Measurements from ENCODE around the gene SIGLEC8. TPM values are rescaled to one million over a fixed set of nuclear protein-coding genes. Genes with fewer than 3 reads are reported as not detected.

Gene SIGLEC8
- total RNA-seq, 4 donors from 2014 or later = 0.27 to 1.3 TPM; not detected in 2

GRCh38 chr19:51440846-51441409, 17.3 kb downstream of the SIGLEC8 start:
- no peaks in the 10 kb centered on the region for H3K9me3 ChIP-seq
- WGBS, 2 donors (ENCODE audit: low coverage in 1 of 2) = 41 to 47% methylated on average over 3 to 11 of the region's 11 CpGs
- no peak for DNase-seq
- TF ChIP-seq POLR2AphosphoS5 (IDR thresholded peaks at IDR 0.05) (no peak), POLR2A (IDR thresholded peaks at IDR 0.05) (no peak), EP300 (IDR thresholded peaks at IDR 0.05; ENCODE audit: low read depth) (no peak)
- TF ChIP-seq, protein P1, sequence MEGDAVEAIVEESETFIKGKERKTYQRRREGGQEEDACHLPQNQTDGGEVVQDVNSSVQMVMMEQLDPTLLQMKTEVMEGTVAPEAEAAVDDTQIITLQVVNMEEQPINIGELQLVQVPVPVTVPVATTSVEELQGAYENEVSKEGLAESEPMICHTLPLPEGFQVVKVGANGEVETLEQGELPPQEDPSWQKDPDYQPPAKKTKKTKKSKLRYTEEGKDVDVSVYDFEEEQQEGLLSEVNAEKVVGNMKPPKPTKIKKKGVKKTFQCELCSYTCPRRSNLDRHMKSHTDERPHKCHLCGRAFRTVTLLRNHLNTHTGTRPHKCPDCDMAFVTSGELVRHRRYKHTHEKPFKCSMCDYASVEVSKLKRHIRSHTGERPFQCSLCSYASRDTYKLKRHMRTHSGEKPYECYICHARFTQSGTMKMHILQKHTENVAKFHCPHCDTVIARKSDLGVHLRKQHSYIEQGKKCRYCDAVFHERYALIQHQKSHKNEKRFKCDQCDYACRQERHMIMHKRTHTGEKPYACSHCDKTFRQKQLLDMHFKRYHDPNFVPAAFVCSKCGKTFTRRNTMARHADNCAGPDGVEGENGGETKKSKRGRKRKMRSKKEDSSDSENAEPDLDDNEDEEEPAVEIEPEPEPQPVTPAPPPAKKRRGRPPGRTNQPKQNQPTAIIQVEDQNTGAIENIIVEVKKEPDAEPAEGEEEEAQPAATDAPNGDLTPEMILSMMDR (IDR thresholded peaks at IDR 0.05) = no peak
- H3K36me3 ChIP-seq = no peaks in the 10 kb centered on the region
- peak overlapping the region in 3 of 4 donors; percentile 25 to 50 (median 40) for H3K27ac ChIP-seq
- peak overlapping the region in 1 of 4 donors; percentile 8 for H3K4me3 ChIP-seq
- in situ Hi-C loops (cut with MboI; ENCODE audit: low pct_ligation_motif_present in 1 of 4, low pct_unique_long_range_greater_than_20kb in 1 of 4, low sequenced_read_pairs in 3 of 4) = loop anchor here in 2 of 4 donors (5.0 to 25.0 kb wide), 2 partner anchors 104 to 249 kb away; partner anchors contain the start of gene VSIG10L (in 1 of the 2)
- peaks cover 0 to 4% (median 0%) of the 10 kb centered on the region in 4 donors for H3K4me1 ChIP-seq
- intact Hi-C loops (cut with DNase I; ENCODE audit: low total_unique reads) = loop anchor here (5.0 kb wide), 1 partner anchor 104 kb away; no protein-coding TSS in a partner anchor
- peaks cover 28% of the 10 kb centered on the region for H3K27me3 ChIP-seq

GRCh38 chr19:51440052-51440451, 18.2 kb downstream of the SIGLEC8 start:
- in situ Hi-C loops (cut with MboI; ENCODE audit: low pct_ligation_motif_present in 1 of 4, low pct_unique_long_range_greater_than_20kb in 1 of 4, low sequenced_read_pairs in 3 of 4) = loop anchor here in 2 of 4 donors (5.0 to 25.0 kb wide), 2 partner anchors 103 to 248 kb away; partner anchors contain the start of gene VSIG10L (in 1 of the 2)
- intact Hi-C loops (cut with DNase I; ENCODE audit: low total_unique reads) = loop anchor here (5.0 kb wide), 1 partner anchor 103 kb away; no protein-coding TSS in a partner anchor
- H3K36me3 ChIP-seq = no peaks in the 10 kb centered on the region
- H3K9me3 ChIP-seq = no peaks in the 10 kb centered on the region
- no peak for TF ChIP-seq POLR2AphosphoS5 (IDR thresholded peaks at IDR 0.05)
- no peak for TF ChIP-seq POLR2A (IDR thresholded peaks at IDR 0.05)
- no peak for DNase-seq
- H3K4me1 ChIP-seq = peaks cover 0 to 4% (median 0%) of the 10 kb centered on the region in 4 donors
- peaks cover 28% of the 10 kb centered on the region for H3K27me3 ChIP-seq
- H3K4me3 ChIP-seq = no peak overlapping the region
- WGBS, 2 donors (ENCODE audit: low coverage in 1 of 2) = 78 to 100% methylated on average over 1 to 2 of the region's 2 CpGs
- H3K27ac ChIP-seq = no peak overlapping the region

DNA sequence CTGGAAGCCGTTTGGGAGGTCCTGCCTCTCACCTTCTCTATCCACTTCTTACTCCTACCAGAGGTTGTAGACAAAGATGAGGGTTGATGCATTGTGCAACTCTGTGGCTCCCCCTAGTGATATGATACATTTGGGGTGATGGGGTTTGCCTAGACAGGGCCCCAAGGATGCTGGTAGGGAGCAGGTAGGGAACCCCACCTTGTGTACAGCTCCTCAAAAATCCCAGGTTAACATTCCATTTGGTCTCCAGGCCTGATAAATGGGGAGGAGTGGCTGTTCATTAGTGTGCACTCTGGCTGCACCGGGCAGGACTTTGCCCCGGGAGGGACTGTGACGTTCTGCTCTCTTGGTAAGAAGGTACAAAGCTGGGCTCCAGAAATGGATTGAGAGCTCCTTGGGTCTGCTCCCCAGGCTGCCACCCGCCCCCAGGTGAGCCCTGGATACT, 19.2 kb downstream of the SIGLEC8 start:
- H3K27me3 ChIP-seq = peaks cover 28% of the 10 kb centered on the region
- H3K4me1 ChIP-seq = peaks cover 0 to 4% (median 0%) of the 10 kb centered on the region in 4 donors
- WGBS, 2 donors (ENCODE audit: low coverage in 1 of 2) = 0 to 38% methylated on average over 1 to 5 of the region's 5 CpGs
- no peak overlapping the region for H3K27ac ChIP-seq
- TF ChIP-seq, protein P1 (IDR thresholded peaks at IDR 0.05) = peak in 4 of 5 experiments; percentile 14 to 37 (median 32)
- TF ChIP-seq EP300 (IDR thresholded peaks at IDR 0.05; ENCODE audit: low read depth) = no peak
- no peaks in the 10 kb centered on the region for H3K36me3 ChIP-seq
- no peaks in the 10 kb centered on the region for H3K9me3 ChIP-seq
- DNase-seq = no peak
- in situ Hi-C loops (cut with MboI; ENCODE audit: low pct_ligation_motif_present in 1 of 4, low pct_unique_long_range_greater_than_20kb in 1 of 4, low sequenced_read_pairs in 3 of 4) = loop anchor here in 1 of 4 donors (25.0 kb wide), 1 partner anchor 102 kb away; the partner anchor contains the start of gene VSIG10L
- no peak overlapping the region for H3K4me3 ChIP-seq
- intact Hi-C loops (cut with DNase I; ENCODE audit: low total_unique reads) = no loop called here

DNA sequence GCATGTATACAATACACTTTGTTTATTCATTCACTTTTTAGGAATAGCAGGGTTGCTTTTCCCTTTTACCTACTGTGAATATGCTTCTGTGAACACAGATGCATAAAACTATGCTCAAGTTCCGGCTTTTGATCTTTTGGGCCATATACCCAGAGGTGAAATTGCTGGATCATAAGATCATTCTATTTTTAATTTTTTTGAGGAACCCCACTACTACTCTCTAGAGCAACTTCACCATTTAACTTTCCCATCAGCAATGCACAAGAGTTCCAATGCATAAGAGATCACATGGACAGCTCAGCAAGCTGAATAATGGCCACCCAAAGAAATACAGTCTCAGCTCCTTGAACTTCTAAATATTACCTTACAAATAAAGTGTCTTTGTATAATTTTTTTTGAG, 23.8 kb downstream of the SIGLEC8 start:
- in situ Hi-C loops (cut with MboI; ENCODE audit: low pct_ligation_motif_present in 1 of 4, low pct_unique_long_range_greater_than_20kb in 1 of 4, low sequenced_read_pairs in 3 of 4) (loop anchor here in 1 of 4 donors (25.0 kb wide), 1 partner anchor 97 kb away; the partner anchor contains the start of gene VSIG10L), intact Hi-C loops (cut with DNase I; ENCODE audit: low total_unique reads) (no loop called here)
- H3K9me3 ChIP-seq = no peaks in the 10 kb centered on the region
- no peak overlapping the region for H3K27ac ChIP-seq
- no peak overlapping the region for H3K4me3 ChIP-seq
- H3K4me1 ChIP-seq = peaks cover 0 to 4% (median 0%) of the 10 kb centered on the region in 4 donors
- DNase-seq = no peak
- no peaks in the 10 kb centered on the region for H3K36me3 ChIP-seq
- H3K27me3 ChIP-seq = peaks cover 12% of the 10 kb centered on the region
- WGBS, 2 donors (ENCODE audit: low coverage in 1 of 2) = 71 to 77% methylated on average over 1 of the region's 1 CpG
- no peak for TF ChIP-seq POLR2A (IDR thresholded peaks at IDR 0.05)
- TF ChIP-seq EP300 (IDR thresholded peaks at IDR 0.05; ENCODE audit: low read depth) = no peak
- TF ChIP-seq, protein P1 (IDR thresholded peaks at IDR 0.05) = no peak
- TF ChIP-seq POLR2AphosphoS5 (IDR thresholded peaks at IDR 0.05) = no peak

Measured in transverse colon (tissue), 4 donors.